ENCODE data around the gene MACROD2. TPM values are rescaled to one million over a fixed set of nuclear protein-coding genes. Genes with fewer than 3 reads are reported as not detected.

Gene MACROD2
- total RNA-seq, 1 experiment from 2014 or later: 1.6 TPM

GRCh38 chr20:15122613-15123012 is 1127.3 kb downstream of the MACROD2 start:
- Histone ChIP-seq H2AFZ (ENCODE audit: low read length) (no peak overlapping the region), H4K91ac (ENCODE audit: insufficient read length, low read depth, low read length) (no peak overlapping the region), H3T11ph (ENCODE audit: low read length) (no peak overlapping the region), H3K56ac (ENCODE audit: insufficient read length, low read depth, low read length) (no peak overlapping the region), H4K8ac (replicated peaks; ENCODE audit: insufficient read length, low read depth, low read length) (no peak overlapping the region), H3K4me1 (ENCODE audit: insufficient read depth, low read length) (no peaks in the 10 kb centered on the region), H3K9me3 (ENCODE audit: control insufficient read depth, low read depth, low read length) (no peaks in the 10 kb centered on the region), H2BK12ac (ENCODE audit: insufficient read length, low read depth, low read length) (no peak overlapping the region), H3K27me3 (ENCODE audit: insufficient read depth, low read length) (no peaks in the 10 kb centered on the region), H3K9ac (ENCODE audit: extremely low read depth, insufficient read length, low read length) (no peak overlapping the region), H4K5ac (ENCODE audit: insufficient read length, low read depth, low read length) (no peak overlapping the region), H3K79me2 (ENCODE audit: insufficient read depth, low read length) (no peaks in the 10 kb centered on the region), H2AK5ac (ENCODE audit: insufficient read length, low read length) (no peak overlapping the region), H3K23ac (ENCODE audit: insufficient read length, low read depth, low read length) (no peak overlapping the region), H3K23me2 (ENCODE audit: insufficient read length, low read depth, low read length, poor library complexity, severe bottlenecking) (no peaks in the 10 kb centered on the region), H2BK120ac (ENCODE audit: low read depth, low read length, poor library complexity, severe bottlenecking) (no peak overlapping the region), H3K79me1 (ENCODE audit: insufficient read depth, low read depth, low read length, poor library complexity, severe bottlenecking) (no peaks in the 10 kb centered on the region), H2BK20ac (ENCODE audit: low read depth, low read length, poor library complexity, severe bottlenecking) (no peak overlapping the region), H3K14ac (ENCODE audit: insufficient read depth, low read length) (no peak overlapping the region), H2BK15ac (ENCODE audit: low read depth, low read length) (no peak overlapping the region), H4K20me1 (ENCODE audit: control insufficient read depth, insufficient read depth, insufficient read length) (no peaks in the 10 kb centered on the region), H3K4me2 (ENCODE audit: insufficient read depth, insufficient read length, low read length) (no peak overlapping the region), H3K4ac (ENCODE audit: low read depth, low read length) (no peak overlapping the region), H3K18ac (ENCODE audit: insufficient read length, low read depth, low read length) (no peak overlapping the region), H2BK5ac (ENCODE audit: insufficient read length, low read length) (no peak overlapping the region), H3K27ac (ENCODE audit: insufficient read length, low read depth, low read length) (no peak overlapping the region)
- TF ChIP-seq, protein P1, sequence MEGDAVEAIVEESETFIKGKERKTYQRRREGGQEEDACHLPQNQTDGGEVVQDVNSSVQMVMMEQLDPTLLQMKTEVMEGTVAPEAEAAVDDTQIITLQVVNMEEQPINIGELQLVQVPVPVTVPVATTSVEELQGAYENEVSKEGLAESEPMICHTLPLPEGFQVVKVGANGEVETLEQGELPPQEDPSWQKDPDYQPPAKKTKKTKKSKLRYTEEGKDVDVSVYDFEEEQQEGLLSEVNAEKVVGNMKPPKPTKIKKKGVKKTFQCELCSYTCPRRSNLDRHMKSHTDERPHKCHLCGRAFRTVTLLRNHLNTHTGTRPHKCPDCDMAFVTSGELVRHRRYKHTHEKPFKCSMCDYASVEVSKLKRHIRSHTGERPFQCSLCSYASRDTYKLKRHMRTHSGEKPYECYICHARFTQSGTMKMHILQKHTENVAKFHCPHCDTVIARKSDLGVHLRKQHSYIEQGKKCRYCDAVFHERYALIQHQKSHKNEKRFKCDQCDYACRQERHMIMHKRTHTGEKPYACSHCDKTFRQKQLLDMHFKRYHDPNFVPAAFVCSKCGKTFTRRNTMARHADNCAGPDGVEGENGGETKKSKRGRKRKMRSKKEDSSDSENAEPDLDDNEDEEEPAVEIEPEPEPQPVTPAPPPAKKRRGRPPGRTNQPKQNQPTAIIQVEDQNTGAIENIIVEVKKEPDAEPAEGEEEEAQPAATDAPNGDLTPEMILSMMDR (conservative IDR thresholded peaks at IDR 0.05): no peak
- Mint-ChIP-seq H3K27me3 (ENCODE audit: low read depth) (no peaks in the 10 kb centered on the region), H3K4me3 (no peak overlapping the region), H3K36me3 (ENCODE audit: insufficient read depth in 1 of 3, low read depth in 3 of 3) (no peaks in the 10 kb centered on the region), H3K27ac (no peak overlapping the region), H3K4me1 (no peaks in the 10 kb centered on the region), H3K9me3 (no peaks in the 10 kb centered on the region)
- no CpG with 5 or more reads among the region's 1 CpG for WGBS (ENCODE audit: extremely low coverage, insufficient read length, low lambda C conversion rate)
- no peak for DNase-seq

Data from H9 (cell line).